Renal cortex interstitium (tissue), 11 donors: Measurements from ENCODE around the gene MRM2. TPM values are rescaled to one million over a fixed set of nuclear protein-coding genes. Genes with fewer than 3 reads are reported as not detected.
"Not testable (repeated sequence)": the region's sequence is repeated elsewhere in the genome, so short reads cannot be mapped to it uniquely, and the experiment has no call there.

Source experiments
- DNase-seq, 11 donors: peaks; one replicate each; pipeline ENCODE4 v3.0.0-alpha.2; 2013; ENCODE audit warnings: low read depth in 9 of 11, low spot score in 4 of 11; ENCODE audit errors: extremely low read depth in 1 of 11
- polyA plus RNA-seq, 3 donors: library from polyadenylated mRNA; unstranded; fragments of 120-200 nt; gene quantifications; one replicate each; pipeline ENCODE4 v1.2.1, GENCODE V29; 2013; ENCODE audit not compliant: insufficient read length in 3 of 3

Gene MRM2
- polyA plus RNA-seq, 3 donors = 32.9 to 39.6 (median 38.7) TPM

DNA sequence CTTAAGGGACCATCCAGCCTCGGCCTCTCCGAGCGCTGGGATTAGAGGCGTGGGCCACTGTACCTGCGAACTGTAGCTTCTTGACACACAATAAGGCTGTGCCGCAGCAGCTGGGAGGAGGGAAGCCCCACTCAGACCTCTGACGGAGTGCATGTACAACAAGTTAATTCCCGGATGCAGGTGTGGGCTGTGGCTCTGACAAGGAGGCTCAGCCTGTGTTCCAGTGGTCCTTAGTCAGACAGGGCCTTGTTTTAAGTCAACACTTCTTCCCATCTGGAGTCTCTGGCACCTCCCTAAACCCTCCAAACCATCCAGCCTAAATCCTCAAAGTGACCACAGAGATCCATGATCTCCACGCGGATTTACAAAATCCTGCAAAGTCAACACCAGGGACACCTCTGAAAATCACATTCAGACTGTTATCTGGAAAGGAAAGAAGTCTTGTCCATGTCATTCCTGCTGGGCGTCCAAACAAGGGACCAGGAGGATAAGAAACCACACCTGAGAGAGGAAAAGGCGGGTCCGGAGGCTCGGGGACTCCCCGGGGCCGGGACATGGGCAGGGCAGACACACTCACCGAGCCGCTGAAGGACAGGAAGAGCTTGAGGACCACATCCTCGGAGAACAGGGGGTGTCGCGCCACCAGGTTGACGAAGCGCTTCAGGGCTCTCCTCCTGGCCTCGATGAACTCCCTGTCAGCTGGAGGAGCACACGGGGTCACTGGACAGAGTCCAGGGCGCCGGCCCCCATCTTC, 29.4 kb upstream of the MRM2 start:
- DNase-seq = no peak

- no peak for DNase-seq
These were observed 28.5 kb upstream of the MRM2 start for GRCh38 chr7:2270495-2270894.

- DNase-seq = no peak
These were observed 28.0 kb upstream of the MRM2 start for GRCh38 chr7:2269991-2270460.

GRCh38 chr7:2269089-2269990, 27.3 kb upstream of the MRM2 start:
- not testable (repeated sequence) for DNase-seq

DNA sequence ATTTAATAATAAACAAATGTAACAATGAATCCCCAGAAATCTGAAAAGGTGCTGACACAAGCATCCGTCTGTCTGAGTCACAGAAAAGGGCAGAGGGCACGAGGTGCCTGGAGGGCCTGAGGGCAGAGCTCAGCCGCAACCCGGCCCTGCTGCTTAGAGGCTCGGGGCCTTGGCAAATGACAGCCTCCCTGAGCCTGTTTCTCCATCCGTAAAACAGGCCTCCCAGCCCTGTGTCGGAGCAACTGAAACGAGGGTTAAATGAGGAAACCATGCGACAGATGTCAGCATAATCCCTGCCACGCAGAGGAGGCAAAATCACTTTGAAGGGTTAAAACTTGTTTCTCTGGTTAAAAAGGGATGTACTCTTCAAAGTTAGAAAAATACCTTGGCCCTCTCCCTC, 24.9 kb upstream of the MRM2 start:
- no peak for DNase-seq

DNA sequence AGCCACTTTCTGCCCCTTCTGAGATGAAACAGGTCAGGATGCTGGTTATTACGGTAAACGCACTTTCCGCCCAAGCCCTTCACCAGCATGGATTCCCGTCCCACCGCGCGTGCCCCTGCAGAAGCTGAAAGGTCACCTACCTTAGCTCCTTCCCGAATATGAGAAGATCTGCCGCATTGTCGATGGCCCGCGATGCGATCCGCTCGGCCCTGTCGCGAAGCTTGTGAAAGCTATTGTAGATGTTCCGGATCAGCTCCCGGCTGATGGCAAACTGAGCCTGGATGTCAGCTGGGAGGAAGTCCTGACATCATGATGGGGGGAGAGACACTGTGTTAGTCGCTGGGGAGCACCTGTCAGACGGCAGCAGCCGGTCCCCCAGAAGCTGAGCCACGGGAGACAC, 22.2 kb upstream of the MRM2 start:
- DNase-seq = no peak

DNA sequence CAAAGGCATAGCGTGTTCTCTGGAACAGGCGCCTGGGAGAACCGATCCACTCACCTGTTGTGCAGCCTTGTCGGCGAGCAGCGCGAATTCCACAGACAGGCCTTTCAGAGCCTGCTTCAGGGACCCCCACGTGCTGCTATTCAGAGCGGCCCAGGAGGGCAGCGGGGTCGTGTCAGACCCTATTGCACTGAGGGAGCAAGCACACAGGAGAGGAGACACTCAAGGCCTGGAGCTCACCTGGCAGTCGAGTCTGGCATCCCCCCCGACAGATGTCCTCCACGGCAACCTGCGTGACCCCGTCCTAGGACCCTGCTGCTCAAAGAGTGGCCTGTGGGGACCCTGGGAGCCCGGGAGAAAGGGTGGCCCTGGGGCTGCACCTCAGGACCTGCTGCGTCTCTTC, 21.2 kb upstream of the MRM2 start:
- no peak for DNase-seq

DNA sequence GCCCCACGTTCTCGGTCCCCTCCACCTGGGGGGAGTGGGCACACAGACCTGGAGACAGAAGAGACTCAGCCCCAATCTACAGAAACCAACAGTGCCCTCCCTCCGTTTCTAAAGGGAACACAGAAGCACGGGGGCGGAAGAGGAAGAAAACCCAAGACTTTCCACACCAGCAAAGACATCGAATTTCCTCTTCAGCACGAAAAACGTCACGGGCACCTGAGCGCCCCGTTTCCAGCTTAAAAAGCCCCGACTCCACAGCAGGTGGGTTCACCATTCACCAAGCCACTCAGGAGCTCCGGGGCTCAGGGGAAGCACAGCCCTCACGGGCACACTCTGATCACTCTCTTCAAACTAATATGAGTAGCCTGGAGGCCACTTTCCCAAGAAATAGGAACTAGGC, 19.6 kb upstream of the MRM2 start:
- DNase-seq = no peak

DNA sequence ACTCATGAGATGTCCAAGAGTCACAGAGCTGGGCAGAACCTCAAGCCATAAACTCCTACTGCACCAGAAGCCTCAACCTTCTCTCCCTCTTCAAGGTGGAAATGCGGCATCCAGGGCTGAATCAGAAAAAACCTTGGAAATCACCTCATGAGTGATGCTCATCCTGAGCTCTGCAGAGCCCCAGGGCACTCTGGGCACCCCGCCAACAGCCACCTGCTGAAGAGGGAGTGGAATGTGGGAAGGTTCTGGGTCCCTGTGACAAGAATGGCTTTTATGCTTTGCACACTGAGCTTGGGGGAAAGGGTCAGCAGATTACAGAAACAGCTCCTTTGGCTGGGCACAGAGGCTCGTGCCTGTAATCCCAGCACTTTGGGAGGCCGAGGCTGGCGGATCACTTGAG, 18.8 kb upstream of the MRM2 start:
- DNase-seq = peak in 1 of 11 donors; percentile 22

GRCh38 chr7:2259480-2259879, 17.5 kb upstream of the MRM2 start:
- DNase-seq = no peak

DNA sequence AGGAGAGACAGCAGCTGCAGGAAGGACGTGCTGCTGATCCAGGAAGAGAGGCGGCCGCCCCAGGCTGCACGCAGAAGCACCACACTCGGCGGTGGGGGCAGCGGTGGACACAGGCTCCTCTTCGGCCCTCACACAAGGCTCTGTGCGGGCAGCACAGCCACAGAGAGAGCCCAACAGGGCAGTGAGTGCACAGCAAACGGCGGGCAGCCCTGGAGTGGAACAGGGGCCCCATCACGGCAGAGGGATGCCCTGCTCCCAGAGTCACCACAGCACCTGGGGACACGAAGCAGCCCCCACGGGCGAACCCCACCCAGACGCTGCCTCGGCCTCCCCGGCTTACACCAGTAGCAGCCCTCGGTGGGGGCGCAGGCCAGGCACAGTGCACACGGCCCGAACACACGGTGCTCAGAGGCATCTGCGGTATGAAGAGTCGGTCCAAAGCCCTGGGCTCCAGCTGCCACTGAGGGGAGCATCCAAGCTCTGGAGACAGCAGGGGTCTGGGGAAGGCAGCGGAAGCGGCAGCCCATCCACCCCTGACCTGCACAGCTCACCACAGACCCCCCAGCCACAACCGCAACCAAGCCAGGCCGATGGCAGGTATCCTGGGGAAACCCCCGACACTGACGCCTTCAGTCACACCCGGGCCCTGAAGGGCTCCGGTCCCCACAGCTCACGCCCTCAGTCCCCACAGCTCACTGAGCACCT, 16.8 kb upstream of the MRM2 start:
- no peak for DNase-seq

DNA sequence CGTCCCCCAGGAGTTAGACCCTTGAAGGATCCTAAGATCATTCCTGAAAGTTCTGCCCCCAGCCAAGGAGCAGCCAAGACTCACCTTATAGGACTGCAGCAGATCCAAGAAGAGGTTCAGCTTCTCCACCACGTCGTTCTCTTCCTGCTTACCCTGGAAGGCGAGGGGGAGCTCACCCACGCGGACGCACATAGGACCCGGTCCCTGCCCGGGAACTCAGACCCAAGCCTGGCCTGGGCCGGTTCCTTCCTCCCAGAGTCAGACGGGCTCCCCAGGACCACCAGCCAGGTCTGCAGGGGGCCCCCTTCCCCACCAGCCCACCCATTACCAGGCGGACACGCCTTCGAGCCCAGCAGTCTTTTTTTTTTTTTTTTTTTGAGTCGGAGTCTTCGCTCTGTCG, 15.6 kb upstream of the MRM2 start:
- no peak for DNase-seq

GRCh38 chr7:2257046-2257551, 15.1 kb upstream of the MRM2 start:
- no peak for DNase-seq

DNA sequence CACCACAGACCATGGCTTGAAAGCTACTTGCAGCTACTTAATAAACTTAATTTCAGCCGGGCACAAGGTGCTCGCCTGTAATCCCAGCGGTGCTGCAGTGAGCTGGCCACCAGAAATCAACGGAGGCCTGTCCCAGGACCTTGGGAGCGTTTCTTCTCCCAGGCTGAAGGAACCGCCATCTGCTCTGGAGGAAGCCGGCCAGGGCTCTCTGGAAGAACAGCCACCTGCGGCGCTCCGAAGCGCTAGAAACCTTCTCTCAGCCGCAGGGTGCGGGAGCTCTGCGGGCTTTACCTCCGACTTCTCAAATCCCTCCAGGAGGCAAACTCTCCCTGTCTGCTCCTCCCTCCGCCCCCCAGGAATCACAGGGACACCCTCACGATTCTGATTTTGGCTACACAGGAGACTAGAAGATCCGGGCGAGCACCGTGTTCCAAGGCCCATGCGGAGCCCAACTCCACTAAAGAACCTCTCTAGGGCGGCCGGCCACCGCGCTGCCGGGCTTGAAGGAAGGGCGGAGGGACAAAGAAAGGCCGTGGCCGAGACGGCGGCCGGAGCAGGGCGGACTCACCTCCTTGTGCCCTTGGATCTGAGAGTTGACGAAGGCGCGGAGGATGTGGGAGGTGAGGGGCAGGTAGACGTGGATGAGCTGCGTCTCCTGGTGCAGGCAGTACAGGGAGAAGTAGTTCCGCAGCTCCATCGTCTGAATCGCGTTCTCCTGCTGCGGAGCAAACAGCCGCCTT, 14.5 kb upstream of the MRM2 start:
- DNase-seq = no peak

DNA sequence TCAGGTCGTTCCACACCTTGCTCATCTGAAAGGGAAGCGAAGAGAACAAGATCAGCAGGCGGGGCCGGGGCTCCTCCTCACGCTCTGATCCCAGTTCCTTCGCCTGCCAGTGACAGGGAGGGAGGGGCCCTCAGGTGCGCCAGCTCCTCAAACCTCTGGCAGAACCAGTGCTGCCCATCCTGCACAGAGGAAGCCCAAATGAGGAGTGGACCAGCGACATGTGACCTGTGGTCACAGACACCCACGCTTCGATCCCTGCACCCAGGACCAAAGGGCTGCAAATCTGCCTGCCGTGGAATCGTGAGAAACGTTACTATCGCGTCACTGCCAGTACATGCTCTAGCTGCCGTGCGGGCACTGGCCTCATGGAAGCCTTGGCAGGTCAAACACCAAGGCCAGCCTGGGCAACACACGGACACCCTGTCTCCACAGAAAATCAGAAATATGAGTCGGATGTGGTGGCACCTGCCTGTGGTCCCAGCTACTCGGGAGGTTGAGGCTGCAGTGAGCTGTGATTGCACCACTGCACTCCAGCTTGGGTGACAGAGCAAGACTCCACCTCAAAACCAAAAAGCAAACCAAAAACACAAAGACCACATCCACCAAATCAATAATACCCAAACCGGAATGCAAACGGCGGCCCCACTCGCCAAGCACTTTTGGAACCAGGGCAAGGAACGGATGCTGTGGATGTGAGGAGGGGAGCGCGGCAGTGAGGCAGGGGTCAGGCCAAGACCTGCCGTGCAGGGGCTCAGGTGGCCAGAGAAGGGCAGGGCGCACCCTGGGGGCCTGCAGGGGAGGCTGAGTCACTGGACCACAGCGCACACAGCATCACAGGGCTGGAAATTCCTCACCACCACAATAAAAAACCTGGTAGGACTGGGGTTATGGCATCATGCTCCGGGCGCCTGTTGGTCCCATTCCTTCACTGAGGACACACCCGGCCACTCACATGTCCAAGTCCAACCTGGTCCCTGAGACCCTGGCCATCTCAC, 13.4 kb upstream of the MRM2 start:
- DNase-seq = no peak

GRCh38 chr7:2254429-2255144, 12.6 kb upstream of the MRM2 start:
- DNase-seq = no peak
